GM12878 (cell line): ENCODE measurements around the gene RARG. TPM values are rescaled to one million over a fixed set of nuclear protein-coding genes. Genes with fewer than 3 reads are reported as not detected.

Experiments used
- CBFB ChIP-seq: IDR thresholded peaks from 2 replicates; pipeline ENCODE4 v1.6.1; 2016; ENCODE audit warnings: antibody characterized with exemption, low read depth
- CBX3 ChIP-seq: fragments of 200-600 bp; sonication (generic); IDR thresholded peaks from 2 replicates; pipeline ENCODE4 v1.6.1; 2016; ENCODE audit warnings: low read depth, borderline replicate concordance
- CHD1 ChIP-seq: IDR thresholded peaks from 2 replicates; pipeline ENCODE4 v1.6.1; 2012; ENCODE audit warnings: low read depth, low read length, improper control_type of control experiment
- ESRRA ChIP-seq: IDR thresholded peaks from 2 replicates; pipeline ENCODE4 v1.6.1; 2012; ENCODE audit warnings: mild to moderate bottlenecking, low read length, improper control_type of control experiment
- IKZF1 ChIP-seq: fragments of 450-650 bp; conservative IDR thresholded peaks from 2 replicates; pipeline ENCODE4 v1.6.1; 2017; ENCODE audit warnings: antibody characterized with exemption, mild to moderate bottlenecking
- KLF5 ChIP-seq: fragments of 450-650 bp; IDR thresholded peaks from 2 replicates; pipeline ENCODE4 v1.6.1; 2014; ENCODE audit warnings: mild to moderate bottlenecking; ENCODE audit not compliant: partially characterized antibody
- NFXL1 ChIP-seq: fragments of 450-650 bp; IDR thresholded peaks from 2 replicates; pipeline ENCODE4 v1.6.1; 2017; ENCODE audit warnings: antibody characterized with exemption, mild to moderate bottlenecking, borderline replicate concordance
- NR2C1 ChIP-seq: fragments of 450-650 bp; IDR thresholded peaks from 2 replicates; pipeline ENCODE4 v1.6.1; 2017; ENCODE audit warnings: antibody characterized with exemption, mild to moderate bottlenecking, moderate library complexity
- RCOR1 ChIP-seq: conservative IDR thresholded peaks from 2 replicates; pipeline ENCODE4 v1.6.1; 2012; ENCODE audit warnings: low read depth, low read length, improper control_type of control experiment
- SMAD1 ChIP-seq: fragments of 450-650 bp; IDR thresholded peaks from 2 replicates; pipeline ENCODE4 v1.6.1; 2018; ENCODE audit warnings: mild to moderate bottlenecking, low read depth; ENCODE audit not compliant: partially characterized antibody
- SRF ChIP-seq, 2 experiments: IDR thresholded peaks; 2 replicates each; pipeline ENCODE4 v1.6.1; 2011; ENCODE audit warnings: low read depth in 2 of 2, low read length in 2 of 2, mild to moderate bottlenecking in 1 of 2, moderate library complexity in 1 of 2
- TCF3 ChIP-seq: IDR thresholded peaks from 2 replicates; pipeline ENCODE4 v1.6.1; 2012; ENCODE audit warnings: low read depth, mild to moderate bottlenecking, low read length, borderline replicate concordance; ENCODE audit not compliant: insufficient read depth
- YY1 ChIP-seq: IDR thresholded peaks from 2 replicates; pipeline ENCODE4 v1.6.1; 2011; ENCODE audit warnings: low read depth, mild to moderate bottlenecking, low read length
- ZNF622 ChIP-seq: fragments of 450-650 bp; IDR thresholded peaks from 2 replicates; pipeline ENCODE4 v1.6.1; 2017; ENCODE audit warnings: mild to moderate bottlenecking, inconsistent platforms
- polyA plus RNA-seq, 11 experiments: library from polyadenylated mRNA; depleted of rRNA in 4 of 11; unstranded in 6 of 11; stranded (reverse) in 5 of 11; fragments of >200 nt; fragmentation: Nextera tagmentation in 4 of 11; fragmentation: Illumina TruSeq in 1 of 11; extraction: Ambion mirVana in 4 of 11; extraction: Trizol in 1 of 11; gene quantifications; 1 replicate in 1 of 11; 2 replicates in 10 of 11; pipeline versions ENCODE4 v1.2.1 to v1.2.3, GENCODE V29; 2011 to 2016; ENCODE audit warnings: inconsistent platforms in 2 of 11, missing spikeins in 2 of 11, low read depth in 1 of 11
- total RNA-seq, 4 experiments: library from RNA; depleted of rRNA in 3 of 4; stranded (reverse); fragments of >200 nt in 3 of 4; fragmentation: Illumina TruSeq in 1 of 4; extraction: Trizol in 1 of 4; gene quantifications; 2 replicates each; pipeline versions ENCODE4 v1.2.1 to v1.2.3, GENCODE V29; 2013 to 2021
- TF ChIP-seq, protein P1 (sequence below): fragments of 450-650 bp; IDR thresholded peaks from 2 replicates; pipeline ENCODE4 v1.6.1; 2017; ENCODE audit warnings: low read depth, mild to moderate bottlenecking, moderate library complexity
- TF ChIP-seq, protein P2 (sequence below): IDR thresholded peaks from 2 replicates; pipeline ENCODE4 v1.6.1; 2011; ENCODE audit warnings: borderline replicate concordance, low read depth, mild to moderate bottlenecking, moderate library complexity, low read length; ENCODE audit not compliant: insufficient read depth, poor library complexity, severe bottlenecking
- TF ChIP-seq, protein P3 (sequence below): fragments of 450-650 bp; formaldehyde crosslinking; IDR thresholded peaks from 2 replicates; pipeline ENCODE4 v1.4.0; 2020; ENCODE audit warnings: mild to moderate bottlenecking, moderate library complexity
- TF ChIP-seq, protein P4 (sequence below): IDR thresholded peaks from 2 replicates; pipeline ENCODE4 v1.6.1; 2012; ENCODE audit warnings: improper control_type of control experiment, low read depth, low read length; ENCODE audit not compliant: insufficient replicate concordance

RARG gene
- total and polyA plus RNA-seq, 10 of the 15 experiments (the other 5 are each of a cell fraction or from before 2014, with no cell fraction given): 0.27 to 8.1 (median 4.1) TPM

DNA sequence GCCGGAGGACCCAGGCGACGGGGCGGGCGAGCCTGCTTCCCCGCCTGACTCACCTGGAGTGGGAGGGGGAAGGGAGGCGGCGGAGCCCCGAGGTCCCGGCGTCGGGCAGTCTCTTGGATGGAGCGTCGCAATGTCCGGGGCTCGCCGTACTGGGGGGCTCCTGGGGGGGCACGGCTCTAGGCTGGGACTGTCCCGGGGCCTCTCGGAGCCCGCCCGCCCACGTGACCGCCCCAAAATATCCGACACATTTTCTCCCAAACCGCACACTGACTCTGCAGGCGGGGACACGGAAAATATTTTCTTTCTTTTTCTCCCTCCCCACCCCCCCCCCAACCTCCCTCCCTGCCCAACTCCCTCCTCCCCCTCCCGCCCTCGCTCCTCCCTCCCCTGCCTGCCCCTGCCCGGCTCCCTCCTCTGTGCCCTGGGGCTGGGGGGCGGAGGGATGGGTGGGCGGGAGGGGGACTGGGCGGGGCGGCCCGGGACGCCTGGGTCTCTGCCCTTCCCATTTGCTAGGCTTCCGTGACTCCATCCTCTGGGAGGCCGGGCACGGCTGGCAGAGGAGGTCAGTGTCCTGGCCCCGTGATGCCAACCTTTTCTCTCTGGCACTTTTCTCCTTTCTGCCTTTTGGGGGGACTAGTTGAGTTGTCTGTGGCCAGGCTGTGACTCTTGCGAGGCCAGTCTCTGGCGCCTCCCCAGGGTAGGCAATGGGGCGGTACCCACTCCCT is at the start of gene RARG (continued):
- no peak for TF ChIP-seq KLF5
- TF ChIP-seq, protein P1, sequence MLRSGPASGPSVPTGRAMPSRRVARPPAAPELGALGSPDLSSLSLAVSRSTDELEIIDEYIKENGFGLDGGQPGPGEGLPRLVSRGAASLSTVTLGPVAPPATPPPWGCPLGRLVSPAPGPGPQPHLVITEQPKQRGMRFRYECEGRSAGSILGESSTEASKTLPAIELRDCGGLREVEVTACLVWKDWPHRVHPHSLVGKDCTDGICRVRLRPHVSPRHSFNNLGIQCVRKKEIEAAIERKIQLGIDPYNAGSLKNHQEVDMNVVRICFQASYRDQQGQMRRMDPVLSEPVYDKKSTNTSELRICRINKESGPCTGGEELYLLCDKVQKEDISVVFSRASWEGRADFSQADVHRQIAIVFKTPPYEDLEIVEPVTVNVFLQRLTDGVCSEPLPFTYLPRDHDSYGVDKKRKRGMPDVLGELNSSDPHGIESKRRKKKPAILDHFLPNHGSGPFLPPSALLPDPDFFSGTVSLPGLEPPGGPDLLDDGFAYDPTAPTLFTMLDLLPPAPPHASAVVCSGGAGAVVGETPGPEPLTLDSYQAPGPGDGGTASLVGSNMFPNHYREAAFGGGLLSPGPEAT: no peak
- TF ChIP-seq SMAD1: no peak
- TF ChIP-seq, protein P2, sequence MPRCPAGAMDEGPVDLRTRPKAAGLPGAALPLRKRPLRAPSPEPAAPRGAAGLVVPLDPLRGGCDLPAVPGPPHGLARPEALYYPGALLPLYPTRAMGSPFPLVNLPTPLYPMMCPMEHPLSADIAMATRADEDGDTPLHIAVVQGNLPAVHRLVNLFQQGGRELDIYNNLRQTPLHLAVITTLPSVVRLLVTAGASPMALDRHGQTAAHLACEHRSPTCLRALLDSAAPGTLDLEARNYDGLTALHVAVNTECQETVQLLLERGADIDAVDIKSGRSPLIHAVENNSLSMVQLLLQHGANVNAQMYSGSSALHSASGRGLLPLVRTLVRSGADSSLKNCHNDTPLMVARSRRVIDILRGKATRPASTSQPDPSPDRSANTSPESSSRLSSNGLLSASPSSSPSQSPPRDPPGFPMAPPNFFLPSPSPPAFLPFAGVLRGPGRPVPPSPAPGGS: no peak
- TF ChIP-seq NR2C1: no peak
- no peak for TF ChIP-seq CHD1
- no peak for TF ChIP-seq ESRRA
- TF ChIP-seq, protein P3, sequence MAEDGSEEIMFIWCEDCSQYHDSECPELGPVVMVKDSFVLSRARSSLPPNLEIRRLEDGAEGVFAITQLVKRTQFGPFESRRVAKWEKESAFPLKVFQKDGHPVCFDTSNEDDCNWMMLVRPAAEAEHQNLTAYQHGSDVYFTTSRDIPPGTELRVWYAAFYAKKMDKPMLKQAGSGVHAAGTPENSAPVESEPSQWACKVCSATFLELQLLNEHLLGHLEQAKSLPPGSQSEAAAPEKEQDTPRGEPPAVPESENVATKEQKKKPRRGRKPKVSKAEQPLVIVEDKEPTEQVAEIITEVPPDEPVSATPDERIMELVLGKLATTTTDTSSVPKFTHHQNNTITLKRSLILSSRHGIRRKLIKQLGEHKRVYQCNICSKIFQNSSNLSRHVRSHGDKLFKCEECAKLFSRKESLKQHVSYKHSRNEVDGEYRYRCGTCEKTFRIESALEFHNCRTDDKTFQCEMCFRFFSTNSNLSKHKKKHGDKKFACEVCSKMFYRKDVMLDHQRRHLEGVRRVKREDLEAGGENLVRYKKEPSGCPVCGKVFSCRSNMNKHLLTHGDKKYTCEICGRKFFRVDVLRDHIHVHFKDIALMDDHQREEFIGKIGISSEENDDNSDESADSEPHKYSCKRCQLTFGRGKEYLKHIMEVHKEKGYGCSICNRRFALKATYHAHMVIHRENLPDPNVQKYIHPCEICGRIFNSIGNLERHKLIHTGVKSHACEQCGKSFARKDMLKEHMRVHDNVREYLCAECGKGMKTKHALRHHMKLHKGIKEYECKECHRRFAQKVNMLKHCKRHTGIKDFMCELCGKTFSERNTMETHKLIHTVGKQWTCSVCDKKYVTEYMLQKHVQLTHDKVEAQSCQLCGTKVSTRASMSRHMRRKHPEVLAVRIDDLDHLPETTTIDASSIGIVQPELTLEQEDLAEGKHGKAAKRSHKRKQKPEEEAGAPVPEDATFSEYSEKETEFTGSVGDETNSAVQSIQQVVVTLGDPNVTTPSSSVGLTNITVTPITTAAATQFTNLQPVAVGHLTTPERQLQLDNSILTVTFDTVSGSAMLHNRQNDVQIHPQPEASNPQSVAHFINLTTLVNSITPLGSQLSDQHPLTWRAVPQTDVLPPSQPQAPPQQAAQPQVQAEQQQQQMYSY (CRISPR knock-in tag): no peak
- peak; percentile 13; the same call in 1 of the 2 replicates for TF ChIP-seq YY1
- peak; percentile 56; the same call in 1 of the 2 replicates for TF ChIP-seq IKZF1
- no peak for TF ChIP-seq CBX3
- no peak for TF ChIP-seq CBFB
- TF ChIP-seq, protein P4, sequence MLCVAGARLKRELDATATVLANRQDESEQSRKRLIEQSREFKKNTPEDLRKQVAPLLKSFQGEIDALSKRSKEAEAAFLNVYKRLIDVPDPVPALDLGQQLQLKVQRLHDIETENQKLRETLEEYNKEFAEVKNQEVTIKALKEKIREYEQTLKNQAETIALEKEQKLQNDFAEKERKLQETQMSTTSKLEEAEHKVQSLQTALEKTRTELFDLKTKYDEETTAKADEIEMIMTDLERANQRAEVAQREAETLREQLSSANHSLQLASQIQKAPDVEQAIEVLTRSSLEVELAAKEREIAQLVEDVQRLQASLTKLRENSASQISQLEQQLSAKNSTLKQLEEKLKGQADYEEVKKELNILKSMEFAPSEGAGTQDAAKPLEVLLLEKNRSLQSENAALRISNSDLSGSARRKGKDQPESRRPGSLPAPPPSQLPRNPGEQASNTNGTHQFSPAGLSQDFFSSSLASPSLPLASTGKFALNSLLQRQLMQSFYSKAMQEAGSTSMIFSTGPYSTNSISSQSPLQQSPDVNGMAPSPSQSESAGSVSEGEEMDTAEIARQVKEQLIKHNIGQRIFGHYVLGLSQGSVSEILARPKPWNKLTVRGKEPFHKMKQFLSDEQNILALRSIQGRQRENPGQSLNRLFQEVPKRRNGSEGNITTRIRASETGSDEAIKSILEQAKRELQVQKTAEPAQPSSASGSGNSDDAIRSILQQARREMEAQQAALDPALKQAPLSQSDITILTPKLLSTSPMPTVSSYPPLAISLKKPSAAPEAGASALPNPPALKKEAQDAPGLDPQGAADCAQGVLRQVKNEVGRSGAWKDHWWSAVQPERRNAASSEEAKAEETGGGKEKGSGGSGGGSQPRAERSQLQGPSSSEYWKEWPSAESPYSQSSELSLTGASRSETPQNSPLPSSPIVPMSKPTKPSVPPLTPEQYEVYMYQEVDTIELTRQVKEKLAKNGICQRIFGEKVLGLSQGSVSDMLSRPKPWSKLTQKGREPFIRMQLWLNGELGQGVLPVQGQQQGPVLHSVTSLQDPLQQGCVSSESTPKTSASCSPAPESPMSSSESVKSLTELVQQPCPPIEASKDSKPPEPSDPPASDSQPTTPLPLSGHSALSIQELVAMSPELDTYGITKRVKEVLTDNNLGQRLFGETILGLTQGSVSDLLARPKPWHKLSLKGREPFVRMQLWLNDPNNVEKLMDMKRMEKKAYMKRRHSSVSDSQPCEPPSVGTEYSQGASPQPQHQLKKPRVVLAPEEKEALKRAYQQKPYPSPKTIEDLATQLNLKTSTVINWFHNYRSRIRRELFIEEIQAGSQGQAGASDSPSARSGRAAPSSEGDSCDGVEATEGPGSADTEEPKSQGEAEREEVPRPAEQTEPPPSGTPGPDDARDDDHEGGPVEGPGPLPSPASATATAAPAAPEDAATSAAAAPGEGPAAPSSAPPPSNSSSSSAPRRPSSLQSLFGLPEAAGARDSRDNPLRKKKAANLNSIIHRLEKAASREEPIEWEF: no peak
- TF ChIP-seq NFXL1: no peak
- no peak for TF ChIP-seq TCF3
- no peak for TF ChIP-seq ZNF622
- no peak for TF ChIP-seq RCOR1
- TF ChIP-seq SRF (IDR thresholded peaks at IDR 0.05; ENCODE audit: low read depth in 2 of 2, low read length in 2 of 2): no peak
